Activated CD8-positive, alpha-beta memory T cell treated with anti-CD3 and anti-CD28 coated beads, Interleukin-2, amount 50 U/mL, for 24 hours (primary cell): ENCODE measurements around the gene NCKAP1.
"Not testable (repeated sequence)": the region's sequence is repeated elsewhere in the genome, so short reads cannot be mapped to it uniquely, and the experiment has no call there.

Experiments
- DNase-seq: peaks from one replicate; pipeline ENCODE4 v3.0.0-alpha.2; 2020; ENCODE audit errors: extremely low read depth

Gene NCKAP1

DNA sequence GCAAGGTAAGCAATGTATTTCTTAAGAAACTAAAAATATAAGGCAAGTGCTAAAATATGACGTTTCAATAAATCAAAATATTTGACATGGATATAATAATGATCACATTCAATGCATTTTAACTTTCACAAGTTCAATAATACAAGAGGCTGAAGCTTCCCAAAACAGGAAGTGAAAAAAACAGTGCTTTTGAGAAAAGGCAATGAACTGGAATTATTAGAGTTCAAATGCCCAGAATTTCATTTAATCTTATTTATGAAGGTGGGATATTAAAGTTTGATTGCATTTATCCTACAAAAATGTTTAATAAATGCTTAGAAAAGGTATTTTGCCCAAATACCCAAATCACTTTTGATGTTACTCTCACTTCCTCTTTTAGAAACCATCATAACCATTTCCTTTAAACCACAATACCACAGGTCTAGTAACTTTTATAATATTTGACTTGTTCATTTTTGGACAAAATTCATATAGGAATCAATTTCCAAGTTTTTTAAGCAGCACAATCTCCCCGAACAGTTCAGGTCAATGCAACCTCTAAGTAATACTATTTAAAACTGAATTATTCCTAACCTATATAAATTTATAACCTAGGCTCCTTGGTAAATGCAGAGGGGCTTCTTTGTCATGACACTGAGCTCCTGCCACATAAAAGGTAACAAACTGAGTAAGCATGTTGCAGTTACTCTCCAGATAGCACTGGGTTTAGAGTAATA, 2.1 kb downstream of the NCKAP1 start:
- DNase-seq: no peak

DNA sequence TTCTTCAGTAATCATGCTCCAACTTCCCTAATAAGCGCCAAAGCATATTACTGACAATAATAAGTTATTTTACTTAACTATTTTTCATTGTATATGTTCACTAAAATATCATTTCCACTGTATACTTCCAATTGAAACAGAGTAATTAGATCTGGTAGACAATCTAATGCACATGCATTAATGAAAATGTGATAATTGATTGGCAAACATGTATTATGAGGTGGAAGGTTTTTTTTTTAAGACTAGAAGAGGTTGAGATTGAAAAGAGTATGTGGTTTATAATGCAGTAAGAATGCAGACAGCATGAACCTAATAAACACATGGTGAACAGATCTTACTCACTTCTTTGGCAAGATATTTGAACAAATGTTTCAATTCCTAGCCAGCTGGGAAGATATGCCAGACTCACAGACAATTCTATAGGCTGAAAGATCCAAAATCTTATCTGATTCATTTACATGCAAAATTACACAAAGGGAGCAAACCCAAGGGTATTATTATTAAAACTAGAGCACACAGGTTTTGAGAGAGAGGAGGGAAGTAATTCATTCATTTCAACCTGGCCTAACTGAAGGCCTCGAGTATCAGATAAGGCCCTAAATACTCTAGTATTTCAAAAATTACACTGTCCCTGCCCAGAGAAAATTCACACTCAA, 2.8 kb downstream of the NCKAP1 start:
- no peak for DNase-seq

DNA sequence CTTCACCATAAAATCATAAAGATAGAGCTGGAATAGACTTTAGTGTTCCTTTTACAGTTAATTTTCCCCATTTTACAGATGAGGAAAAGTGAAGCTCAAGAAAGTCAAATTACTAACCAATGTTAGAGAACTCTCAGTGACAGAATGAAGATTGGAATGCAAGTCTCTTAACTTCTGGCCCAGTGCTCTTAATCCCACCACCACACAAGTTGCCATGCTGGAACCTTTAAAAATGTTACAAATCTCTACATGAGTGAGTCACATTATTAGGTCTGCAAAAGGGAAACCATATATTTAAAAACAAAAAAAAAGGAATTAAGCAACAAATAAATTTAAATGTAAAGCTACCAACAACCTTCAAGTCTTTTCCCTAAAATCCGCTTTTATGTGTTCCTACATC, 3.5 kb downstream of the NCKAP1 start:
- DNase-seq: no peak

DNA sequence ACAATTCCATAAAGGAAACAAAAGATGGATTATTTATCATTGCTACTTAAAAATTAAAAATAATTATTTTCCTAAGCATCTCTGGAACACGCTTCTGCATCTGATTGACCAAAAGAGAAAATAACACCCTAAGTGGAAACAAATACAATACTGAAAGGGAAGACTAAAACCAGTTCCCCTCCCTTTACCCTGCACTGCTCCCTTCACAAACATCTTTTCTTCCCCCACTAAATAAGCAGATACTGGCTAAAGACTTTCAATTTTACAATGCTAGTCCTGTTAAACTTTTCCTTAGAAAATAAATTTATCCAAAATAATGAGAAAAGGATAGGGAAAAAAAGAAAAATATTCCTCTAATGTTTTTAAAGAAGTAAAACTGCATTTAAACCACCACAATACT, 4.3 kb downstream of the NCKAP1 start:
- no peak for DNase-seq

DNA sequence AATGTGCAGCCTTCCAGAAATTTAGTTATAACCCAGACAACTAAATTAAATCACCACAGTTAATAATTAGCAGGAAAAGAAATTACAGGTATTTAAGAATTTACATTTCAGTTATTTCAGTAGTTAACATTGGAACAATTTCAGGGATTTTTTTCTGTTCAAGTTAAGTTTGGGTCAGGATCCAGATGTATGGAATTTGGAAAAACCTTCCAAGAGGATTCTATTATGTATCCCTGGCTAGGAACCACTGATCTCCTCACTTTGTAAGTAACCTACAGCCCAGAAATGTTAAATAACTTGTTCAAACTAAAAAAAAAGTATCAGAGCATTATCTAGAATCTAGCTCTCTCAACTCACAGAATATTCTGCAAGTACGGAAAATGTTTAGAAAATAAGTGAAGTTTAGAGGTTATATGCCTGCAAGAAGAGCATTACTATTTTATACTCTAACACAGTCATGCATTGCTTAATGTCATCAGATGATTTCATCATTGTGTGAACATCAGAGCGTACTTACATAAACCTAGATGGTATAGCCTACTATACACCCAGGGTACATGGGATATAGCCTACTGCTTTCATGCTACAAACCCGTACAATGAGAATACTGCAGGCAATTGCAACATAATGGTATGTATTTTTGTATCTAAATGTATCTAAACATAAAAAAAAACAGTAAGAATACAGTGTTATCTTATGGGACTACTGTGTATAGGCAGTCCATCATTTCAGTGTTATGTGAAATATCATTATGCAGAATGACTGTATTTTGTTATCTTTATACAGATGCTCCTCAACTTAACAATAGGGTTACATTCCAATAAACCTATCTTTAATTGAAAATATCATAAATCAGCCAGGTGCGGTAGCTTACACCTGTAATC, 6.1 kb downstream of the NCKAP1 start:
- no peak for DNase-seq

DNA sequence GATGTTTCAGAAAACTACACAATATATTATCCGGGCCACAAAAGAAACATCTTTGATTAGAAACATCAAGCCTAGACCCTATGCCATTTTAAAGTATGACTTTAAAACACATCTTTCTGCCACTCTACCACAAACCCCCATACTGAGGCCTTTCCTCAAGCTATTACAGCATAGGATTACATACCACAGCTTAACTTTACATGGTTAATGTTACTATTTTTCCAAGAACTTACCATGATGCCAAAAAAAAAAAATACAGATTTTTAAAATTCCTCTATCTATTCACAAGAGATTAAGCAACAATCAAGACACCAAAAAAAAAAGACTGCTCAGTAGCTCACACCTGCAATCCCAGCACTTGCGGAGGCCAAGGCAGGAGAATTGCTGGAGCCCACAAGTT, 9.0 kb downstream of the NCKAP1 start:
- DNase-seq: no peak

DNA sequence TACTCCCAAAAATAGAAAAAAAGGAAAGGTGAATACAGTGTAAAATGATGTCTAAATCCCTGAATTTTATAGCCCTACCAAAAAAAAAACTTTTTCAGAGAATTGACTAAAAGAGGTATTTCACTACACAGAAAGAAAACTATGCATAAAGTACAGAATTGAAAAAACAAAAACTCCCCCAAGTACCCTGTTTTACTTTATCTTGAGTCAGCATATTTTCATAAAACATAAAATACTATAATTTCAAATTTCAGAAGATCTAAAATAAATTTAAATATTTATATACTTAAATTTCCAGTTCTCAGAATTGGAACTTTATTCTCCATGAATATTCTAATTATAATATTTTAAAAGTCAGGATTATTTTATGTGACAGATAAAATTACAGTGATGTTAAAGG, 10.1 kb downstream of the NCKAP1 start:
- no peak for DNase-seq

DNA sequence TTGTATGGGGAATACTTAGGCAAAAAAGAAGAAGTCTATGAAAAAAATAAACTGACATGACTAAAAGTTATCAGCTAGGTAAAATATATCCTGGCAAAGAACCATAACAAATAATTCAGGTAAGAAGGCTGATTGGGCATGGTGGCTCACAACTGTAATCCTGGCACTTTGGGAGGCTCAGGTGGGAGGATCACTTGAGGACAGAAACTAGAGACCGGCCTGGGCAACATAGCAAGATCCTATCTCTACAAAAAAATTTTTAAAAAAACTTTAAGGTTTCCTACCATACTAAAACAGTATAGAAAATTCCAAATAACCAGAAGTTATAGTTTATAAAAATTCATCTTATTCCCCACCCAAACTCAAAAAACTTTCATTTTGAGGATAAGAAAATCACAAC, 10.8 kb downstream of the NCKAP1 start:
- DNase-seq: no peak

DNA sequence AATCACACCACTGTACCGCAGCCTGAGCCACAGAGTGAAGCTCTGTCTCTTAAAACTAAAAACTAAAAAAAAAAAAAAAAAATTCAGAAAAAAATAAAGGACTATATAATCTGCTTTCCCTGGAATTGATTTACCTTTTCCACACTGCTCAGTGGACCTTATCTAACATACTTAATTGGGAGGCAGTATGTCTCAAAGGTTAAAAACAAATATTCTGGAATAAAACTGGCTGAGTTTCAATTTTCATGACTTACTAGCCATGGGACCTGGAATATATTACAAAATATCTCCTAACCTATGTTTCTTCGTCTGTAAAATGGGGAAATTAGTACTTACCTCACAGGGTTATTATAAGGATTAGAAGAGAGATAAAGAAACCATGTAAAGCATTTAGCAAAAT, 11.8 kb downstream of the NCKAP1 start:
- DNase-seq: no peak

DNA sequence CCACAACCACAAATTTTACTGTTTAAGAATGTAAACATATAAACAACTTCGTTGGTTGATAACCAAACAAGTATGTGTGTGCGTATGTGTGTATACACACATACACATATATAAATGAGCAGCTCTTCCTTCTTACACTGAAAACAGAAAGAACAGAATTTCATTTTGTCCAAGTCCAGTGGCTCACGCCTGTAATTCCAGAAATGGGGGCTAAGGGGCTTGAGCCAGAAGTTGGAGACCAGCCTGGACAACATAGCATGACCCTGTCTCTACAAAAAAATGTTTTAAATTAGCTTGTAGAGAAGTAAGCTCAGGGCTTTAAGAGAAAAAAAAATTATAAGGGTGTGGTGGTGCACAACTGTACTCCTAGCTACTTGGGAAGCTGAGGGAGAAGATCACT, 12.3 kb downstream of the NCKAP1 start:
- DNase-seq: no peak

DNA sequence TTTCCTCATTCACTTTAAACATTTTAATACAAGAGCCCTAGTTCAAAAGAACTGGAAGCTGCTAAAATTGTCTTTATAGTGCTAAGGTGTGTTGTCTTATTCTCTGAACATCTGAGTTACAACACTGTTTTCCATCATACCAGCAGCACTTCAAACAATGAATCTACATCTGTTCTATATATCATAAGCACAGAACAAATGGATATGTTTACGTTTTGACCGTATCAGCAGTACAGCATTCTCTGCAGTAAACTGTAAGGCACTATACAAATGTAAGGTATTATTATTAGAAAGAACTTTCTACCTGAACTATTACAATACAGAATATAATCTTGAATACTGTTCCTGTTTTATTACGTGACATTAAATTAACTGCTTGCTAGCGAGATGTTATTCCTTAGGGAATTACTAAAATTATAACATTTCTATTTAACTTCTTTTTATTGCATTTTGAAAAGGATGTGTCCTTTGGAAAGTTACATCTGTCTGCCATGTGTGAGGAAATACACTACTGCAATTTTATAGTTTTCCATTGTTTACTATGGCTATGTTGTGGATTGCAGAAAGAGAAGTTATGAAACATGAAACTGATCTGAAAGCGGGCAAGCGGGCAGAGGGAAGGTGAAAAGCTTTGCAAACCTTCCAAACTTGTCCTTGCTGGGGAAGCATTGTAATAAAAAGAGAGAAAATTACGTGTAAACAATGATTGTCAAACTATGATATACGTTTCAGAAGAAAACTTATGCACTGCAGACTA, 13.7 kb downstream of the NCKAP1 start:
- no peak for DNase-seq

DNA sequence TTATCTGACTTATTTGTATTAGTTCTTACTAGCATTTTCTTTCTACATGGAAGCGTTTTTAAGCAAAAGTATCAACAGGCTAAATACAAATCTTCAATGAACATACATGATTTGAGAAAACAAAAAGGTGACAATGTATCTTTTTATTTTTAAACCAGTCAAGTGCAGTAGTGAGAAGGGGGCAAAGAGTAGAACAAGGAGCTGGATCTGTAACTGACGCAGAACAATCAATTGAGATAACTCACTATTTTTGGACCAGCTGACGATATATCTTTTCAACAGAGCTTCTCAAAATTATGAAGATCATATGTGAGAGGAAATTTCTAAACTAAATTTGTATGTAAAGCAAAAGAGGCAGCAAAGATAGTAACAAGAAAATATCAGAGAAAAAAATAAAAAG, 15.5 kb downstream of the NCKAP1 start:
- DNase-seq: no peak

DNA sequence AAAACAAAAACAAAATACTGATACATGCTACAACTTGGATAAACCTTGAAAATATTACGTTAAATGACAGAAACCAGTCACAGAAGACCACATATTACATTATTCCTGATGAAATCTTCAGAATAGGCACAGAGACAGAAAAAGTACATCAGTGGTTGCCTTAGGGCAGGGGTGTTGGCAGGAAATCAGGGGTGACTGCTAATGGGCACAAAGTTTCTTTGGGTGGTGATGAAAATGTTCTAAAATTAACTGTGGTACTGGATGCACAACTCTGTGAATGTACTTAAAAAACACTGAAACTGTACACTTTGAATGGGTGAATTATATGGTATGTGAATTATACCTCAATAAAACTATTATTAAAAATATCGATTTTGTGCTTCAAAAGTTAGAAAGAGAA, 16.6 kb downstream of the NCKAP1 start:
- DNase-seq: no peak

DNA sequence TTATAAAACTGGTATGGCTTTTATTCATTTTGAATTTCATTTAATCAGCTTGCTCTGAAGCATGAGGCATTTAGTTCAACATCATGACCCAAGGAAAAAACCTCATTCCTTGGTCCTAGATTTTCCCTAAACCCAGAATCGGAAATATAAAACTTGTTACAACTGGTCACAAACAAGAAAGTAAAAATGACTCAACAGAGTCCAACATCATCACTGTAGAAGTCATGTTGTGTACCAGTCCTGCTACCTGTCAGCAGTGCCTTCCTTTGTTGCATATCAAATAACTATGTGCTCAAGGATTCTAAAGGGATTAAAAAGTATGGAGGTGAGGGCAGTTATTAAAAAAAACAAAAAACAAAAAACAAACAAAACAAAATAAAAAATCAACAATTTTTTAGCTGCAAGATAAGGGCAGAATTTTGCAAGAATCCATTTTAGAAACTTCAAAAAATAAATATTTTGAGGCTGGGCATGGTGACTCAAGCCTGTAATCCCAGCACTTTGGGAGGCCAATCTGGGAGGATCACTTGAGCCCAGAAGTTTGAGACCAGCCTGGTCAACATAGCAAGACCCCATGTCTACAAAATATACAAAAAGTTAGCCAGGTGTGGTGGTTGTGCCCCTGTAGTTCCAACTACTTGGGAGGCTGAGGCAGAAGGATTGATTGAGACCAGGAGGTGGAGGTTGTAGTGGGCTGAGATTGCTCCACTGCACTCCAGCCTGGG, 18.4 kb downstream of the NCKAP1 start:
- no peak for DNase-seq

DNA sequence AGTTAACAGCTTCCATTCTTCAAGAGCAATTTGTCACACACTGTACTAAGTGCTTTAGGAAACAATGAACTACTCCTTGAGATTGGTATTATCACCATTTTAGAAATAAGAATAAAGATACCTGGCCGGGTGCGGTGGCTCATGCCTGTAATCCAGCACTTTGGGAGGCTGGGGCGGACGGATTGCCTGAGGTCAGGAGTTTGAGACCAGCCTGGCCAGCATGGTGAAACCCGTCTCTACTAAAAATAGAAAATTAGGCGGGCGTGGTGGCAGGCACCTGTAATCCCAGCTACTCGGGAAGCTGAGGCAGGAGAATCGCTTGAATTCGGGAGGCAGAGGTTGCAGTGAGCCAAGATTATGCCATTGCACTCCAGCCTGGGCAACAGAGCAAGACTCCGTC, 20.4 kb downstream of the NCKAP1 start:
- not testable (repeated sequence) for DNase-seq

DNA sequence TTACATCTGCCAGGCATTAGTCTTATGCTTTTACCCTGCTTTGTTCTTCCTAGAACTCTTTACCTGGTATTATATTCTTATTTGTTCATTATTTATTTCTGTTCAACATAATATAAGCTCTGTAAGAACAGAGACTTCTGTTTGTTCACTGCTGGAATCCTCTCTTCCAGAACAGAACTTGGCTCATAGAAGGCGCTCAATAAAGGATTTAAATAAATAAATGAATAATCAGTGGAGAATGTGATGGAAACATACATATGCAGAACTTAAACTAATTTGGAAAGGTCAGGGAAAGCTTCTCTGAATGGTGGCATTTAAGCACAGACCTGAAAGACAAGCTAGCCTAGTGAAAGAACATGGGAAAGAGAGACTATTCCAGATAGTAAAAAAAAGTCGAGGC, 24.3 kb downstream of the NCKAP1 start:
- DNase-seq: no peak

DNA sequence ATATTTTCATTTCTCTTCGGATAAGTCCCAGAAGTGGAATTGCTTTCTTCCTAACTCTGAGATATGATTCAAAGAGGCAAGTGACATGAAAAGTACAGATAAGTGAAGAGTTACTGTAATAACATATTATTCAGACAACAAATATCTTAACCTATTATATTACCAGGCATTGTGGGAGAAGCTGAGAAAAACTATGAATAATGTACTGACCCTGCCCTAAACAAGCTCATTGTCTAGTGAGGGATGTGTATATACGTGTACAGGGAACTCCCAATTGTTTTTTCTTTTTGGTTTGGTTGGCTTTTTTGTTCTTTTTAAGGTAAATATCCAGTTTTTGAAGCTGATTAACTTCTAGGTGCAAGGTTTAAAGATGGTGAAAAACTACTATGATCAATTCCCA, 26.5 kb downstream of the NCKAP1 start:
- DNase-seq: no peak

DNA sequence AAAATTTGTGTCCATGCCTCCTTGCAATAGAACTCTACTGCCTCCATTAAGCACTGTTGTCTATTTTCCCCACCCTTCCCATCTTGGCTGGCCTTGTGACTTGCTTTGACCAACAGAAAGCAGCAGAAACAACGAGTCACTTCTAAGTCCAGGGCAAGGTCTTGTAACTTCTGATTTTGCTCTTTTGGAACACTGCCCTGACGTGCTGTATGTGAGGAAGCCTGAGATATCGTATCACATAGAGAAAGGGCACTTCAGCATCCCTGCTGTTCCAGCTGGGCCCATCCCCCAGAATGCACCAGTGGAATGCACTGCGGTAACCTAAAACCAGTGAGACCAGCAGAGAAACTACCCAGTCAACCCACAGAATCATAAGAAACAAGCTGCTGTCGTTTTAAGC, 28.1 kb downstream of the NCKAP1 start:
- DNase-seq: no peak

DNA sequence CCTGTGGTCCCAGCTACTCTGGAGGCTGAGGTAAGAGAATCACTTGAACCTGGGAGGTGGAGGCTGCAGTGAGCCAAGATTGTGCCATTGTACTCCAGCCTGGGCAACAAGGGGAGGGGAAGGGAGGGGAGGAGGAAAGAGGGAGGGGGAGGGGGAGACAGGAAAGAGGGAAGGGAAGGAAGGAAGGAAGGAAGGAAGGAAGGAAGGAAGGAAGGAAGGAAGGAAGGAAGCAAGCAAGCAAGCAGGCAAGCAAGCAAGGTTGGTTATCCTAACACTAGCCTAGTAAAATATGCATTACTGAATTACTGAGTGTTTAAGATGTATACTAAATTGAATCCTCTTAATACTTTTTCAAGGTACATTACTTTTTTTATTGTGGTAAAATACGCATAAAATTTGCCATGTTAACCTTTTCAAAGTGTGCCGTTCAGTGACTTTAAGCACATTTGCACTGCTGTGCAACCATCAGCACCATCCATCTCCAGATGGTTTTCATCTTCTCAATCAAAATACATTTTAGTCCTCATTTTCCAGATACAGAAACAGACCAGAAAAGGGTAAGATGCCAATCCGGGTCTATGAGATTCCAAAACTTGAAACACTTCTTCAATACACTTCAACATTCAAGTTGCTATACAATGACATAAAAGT, 28.9 kb downstream of the NCKAP1 start:
- no peak for DNase-seq

DNA sequence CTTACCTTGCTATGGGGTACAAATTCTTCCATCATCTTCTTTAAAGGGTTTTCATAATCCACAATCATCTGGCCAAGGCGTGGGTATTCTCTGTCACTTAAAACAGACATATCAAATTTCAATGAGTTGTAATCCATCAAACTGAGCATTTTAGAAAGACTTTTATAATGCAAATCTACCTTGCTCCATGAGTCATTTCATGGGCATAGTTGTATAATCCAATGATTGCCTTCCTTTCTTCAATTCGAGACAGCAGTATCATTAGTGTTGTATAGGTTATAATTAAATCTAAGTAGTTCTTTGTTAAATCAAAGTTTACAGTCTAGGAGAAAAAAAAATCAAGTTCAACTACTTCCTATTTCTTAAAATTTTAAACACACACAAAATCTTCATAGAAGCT, 36.3 kb downstream of the NCKAP1 start:
- no peak for DNase-seq

DNA sequence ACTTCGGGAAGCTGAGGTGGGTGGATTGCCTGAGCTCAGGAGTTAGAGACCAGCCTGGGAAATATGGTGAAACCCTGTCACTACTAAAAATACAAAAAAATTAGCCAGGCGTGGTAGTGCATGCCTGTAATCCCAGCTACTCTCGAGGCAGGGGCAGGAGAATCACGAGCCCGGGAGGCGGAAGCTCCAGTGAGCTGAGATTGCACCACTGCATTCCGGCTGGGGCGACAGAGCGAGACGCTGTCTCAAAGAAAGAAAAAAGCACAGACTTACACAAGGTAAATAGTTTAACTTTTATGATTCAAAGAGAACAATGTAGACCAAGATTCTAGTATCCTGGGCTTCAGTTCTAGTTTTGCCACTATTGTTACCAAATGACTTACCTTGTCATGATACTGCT, 37.4 kb downstream of the NCKAP1 start:
- no peak for DNase-seq
